ENCODE data around the gene ACP7. TPM values are rescaled to one million over a fixed set of nuclear protein-coding genes. Genes with fewer than 3 reads are reported as not detected.

Gene ACP7
- total and polyA plus RNA-seq, 9 of the 15 experiments (the other 6 are each of a cell fraction or from before 2014, with no cell fraction given): not detected

GRCh38 chr19:39127812-39128515 is 43.8 kb downstream of the ACP7 start:
- no peak for TF ChIP-seq PRMT5 (CRISPR knock-in tag; IDR thresholded peaks at IDR 0.05)
- no peak for TF ChIP-seq NFATC3 (IDR thresholded peaks at IDR 0.05)
- no peak for TF ChIP-seq ZBTB33 (CRISPR knock-in tag; IDR thresholded peaks at IDR 0.05)
- no peak for TF ChIP-seq MAZ (CRISPR knock-in tag; conservative IDR thresholded peaks at IDR 0.05 in 1 of 2, IDR thresholded peaks at IDR 0.05 in 1 of 2)
- TF ChIP-seq ZNF41 (CRISPR knock-in tag; conservative IDR thresholded peaks at IDR 0.05): no peak
- no peak for TF ChIP-seq CBX5 (IDR thresholded peaks at IDR 0.05; ENCODE audit: borderline replicate concordance, low read depth)
- no peak for TF ChIP-seq KAT8 (IDR thresholded peaks at IDR 0.05; ENCODE audit: low read depth)
- TF ChIP-seq ATF3 (IDR thresholded peaks at IDR 0.05): no peak
- TF ChIP-seq ATF3 (CRISPR knock-in tag; conservative IDR thresholded peaks at IDR 0.05): no peak
- no peak for TF ChIP-seq MIER1 (IDR thresholded peaks at IDR 0.05; ENCODE audit: low read depth)
- TF ChIP-seq PTTG1 (tag; IDR thresholded peaks at IDR 0.05; ENCODE audit: low read depth): no peak
- no peak for TF ChIP-seq WHSC1 (IDR thresholded peaks at IDR 0.05; ENCODE audit: low read length)
- no peak for TF ChIP-seq ETS2 (tag; IDR thresholded peaks at IDR 0.05; ENCODE audit: borderline replicate concordance, poor library complexity, severe bottlenecking)
- no peak overlapping the region for H3K27ac ChIP-seq (ENCODE audit: extremely low read depth, low read depth, low read length)
- H3K9ac ChIP-seq (ENCODE audit: insufficient read depth in 1 of 2, low read depth in 2 of 2, low read length in 2 of 2): peak overlapping the region in 1 of 2 experiments; percentile 87; a peak in 2 of 4 replicates
- no peak for FAIRE-seq
- peaks cover 10 to 49% of the 10 kb centered on the region in 2 experiments for H3K4me1 ChIP-seq (replicated peaks in 1 of 2; ENCODE audit: control insufficient read depth in 2 of 2, insufficient read depth in 2 of 2, low read length in 2 of 2)
- BruUV-seq (replicated peaks): no TSS peak
- no peak overlapping the region for H3K4me3 ChIP-seq
- DNase-seq (ENCODE audit: extremely low read depth in 1 of 4, low spot score in 3 of 4): peak in 1 of 4 experiments; percentile 4
- H3K9me3 ChIP-seq (replicated peaks; ENCODE audit: control insufficient read depth, insufficient read depth, low read depth, low read length): no peaks in the 10 kb centered on the region
- in situ Hi-C loops (cut with MboI) (no loop called here), intact Hi-C loops (cut with micrococcal nuclease) (no loop called here)
- WGBS (ENCODE audit: insufficient coverage, low coverage, missing lambda C conversion rate): 83% methylated on average over 8 of the region's 9 CpGs
- peaks cover 66% of the 10 kb centered on the region for H3K79me2 ChIP-seq (ENCODE audit: control insufficient read depth, insufficient read depth, low read length)
- peaks cover 42% of the 10 kb centered on the region for H4K20me1 ChIP-seq (replicated peaks; ENCODE audit: control insufficient read depth, insufficient read depth, low read length)
- H2AFZ ChIP-seq (ENCODE audit: low read depth, low read length): no peak overlapping the region
- H3K9me1 ChIP-seq (ENCODE audit: control insufficient read depth, insufficient read depth, low read length): peaks cover 14% of the 10 kb centered on the region
- H3K4me2 ChIP-seq (ENCODE audit: insufficient read depth, low read length): no peak overlapping the region
- peaks cover 3% of the 10 kb centered on the region; the same call in 1 of the 3 replicates for H3K36me3 ChIP-seq (ENCODE audit: control insufficient read depth, insufficient read depth, low read length)
- no peaks in the 10 kb centered on the region for H3K27me3 ChIP-seq (ENCODE audit: control insufficient read depth in 2 of 2, insufficient read depth in 2 of 2, low read length in 2 of 2)
- ChIA-PET POLR2A (interaction anchor here (0.6 to 1.4 kb wide), 4 partner anchors 11 to 287 kb away, joined by 3 to 5 read pairs (median 4); partner anchors contain the start of genes MED29 and PAF1), CTCF (ENCODE audit: low intra/inter-chr PET ratio) (no interaction called here)
- no peak for ATAC-seq

Data from K562 (cell line).